Left lung (tissue), 10 donors: Measurements from ENCODE around the gene SIMC1. TPM values are rescaled to one million over a fixed set of nuclear protein-coding genes. Genes with fewer than 3 reads are reported as not detected.

ENCODE experiments used
- ATAC-seq: fragments of 200-7000 bp; cut with Tn5 transposase; one replicate; pipeline ENCODE4 v1.9.1; 2020; ENCODE audit warnings: moderate library complexity
- DNase-seq, 4 donors: peaks; one replicate each; pipeline ENCODE4 v3.0.0-alpha.2; 2013 to 2020
- H3K27ac ChIP-seq, 2 donors: fragments of 200-600 bp; sonication (generic) in 1 of 2; one replicate each; pipeline versions ENCODE4 v1.5.0 to v1.8.0; 2020 to 2021
- H3K27me3 ChIP-seq, 2 donors: fragments of 200-600 bp; sonication (generic) in 1 of 2; one replicate each; pipeline versions ENCODE4 v1.5.0 to v1.8.0; 2020 to 2021
- H3K36me3 ChIP-seq, 2 donors: fragments of 200-600 bp; sonication (generic) in 1 of 2; one replicate each; pipeline versions ENCODE4 v1.5.0 to v1.8.0; 2020 to 2021
- H3K4me1 ChIP-seq, 2 donors: fragments of 200-600 bp; one replicate each; pipeline ENCODE4 v1.8.0; 2021
- H3K4me3 ChIP-seq, 2 donors: fragments of 200-600 bp; sonication (generic) in 1 of 2; one replicate each; pipeline versions ENCODE4 v1.5.0 to v1.8.0; 2020 to 2021; ENCODE audit warnings: mild to moderate bottlenecking in 1 of 2
- H3K9me3 ChIP-seq, 2 donors: fragments of 200-600 bp; sonication (generic) in 1 of 2; one replicate each; pipeline versions ENCODE4 v1.5.0 to v1.8.0; 2020 to 2021
- intact Hi-C, 2 donors: fragments of 100-400 bp; cut with DNase I; formaldehyde crosslinking; loops; one replicate each; pipeline versions ENCODE4 v1.11.2 to v1.14.2; 2022
- polyA plus RNA-seq, 6 donors: library from polyadenylated mRNA; unstranded; fragments of 120-200 nt; gene quantifications; one replicate each; pipeline ENCODE4 v1.2.1, GENCODE V29; 2013; ENCODE audit not compliant: insufficient read length in 6 of 6
- total RNA-seq, 2 donors: library from RNA; stranded (reverse); fragmentation: NEBNext Ultra II Directional; extraction: Animal tissue kit (Norgen Biotek cat#: 25700); gene quantifications; one replicate each; pipeline ENCODE4 v1.2.1, GENCODE V29; 2021
- TF ChIP-seq, protein P1 (sequence below), 2 donors: fragments of 200-600 bp; sonication (generic) in 1 of 2; IDR thresholded peaks; one replicate each; pipeline versions ENCODE4 v1.5.0 to v1.8.0; 2021; ENCODE audit warnings: antibody characterized with exemption in 2 of 2
- donor health status: DM: no; HTN: yes; CAD: no.
- donor health status: DM: no; HTN: no; CAD: no.

The SIMC1 gene
- total and polyA plus RNA-seq, 8 donors, result 13.4 to 31.3 (median 26.0) TPM

DNA sequence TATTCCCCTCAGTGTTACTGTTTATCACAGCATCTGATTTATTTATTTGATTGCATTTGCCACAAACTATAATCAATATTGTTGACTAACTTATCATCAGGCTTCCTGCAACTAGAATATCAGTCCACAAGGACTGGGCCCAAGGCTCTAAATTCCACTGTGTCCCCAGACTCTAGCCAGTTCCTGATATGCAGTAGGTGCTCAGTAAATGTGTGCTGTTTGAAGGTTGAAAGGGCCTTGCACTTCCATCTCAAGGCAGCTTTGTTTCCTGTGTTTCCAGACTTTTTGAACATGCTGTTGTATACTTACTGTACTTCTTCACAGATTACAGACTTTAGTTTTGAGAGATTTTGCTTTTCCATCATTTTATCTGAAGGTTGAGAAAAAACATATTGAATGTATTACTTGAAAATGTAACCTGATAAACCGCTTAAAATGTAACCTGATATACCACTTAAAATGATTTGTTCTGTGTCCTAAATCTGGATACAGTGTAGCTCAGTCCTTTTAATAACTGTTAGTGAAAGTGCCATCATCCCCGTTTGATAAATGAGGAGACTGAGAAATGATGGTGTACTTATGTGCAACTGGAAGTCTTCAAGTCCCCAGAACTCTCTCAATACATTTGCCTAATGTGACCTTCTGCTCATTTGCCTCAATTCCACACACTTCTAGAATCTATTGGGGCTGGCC is 104.7 kb downstream of the SIMC1 start:
- intact Hi-C loops, result no loop called here
- Histone ChIP-seq H3K36me3 (peaks cover 0 to 40% of the 10 kb centered on the region in 2 donors), H3K9me3 (no peaks in the 10 kb centered on the region), H3K27ac (no peak overlapping the region), H3K4me3 (no peak overlapping the region), H3K4me1 (no peaks in the 10 kb centered on the region), H3K27me3 (no peaks in the 10 kb centered on the region)
- ATAC-seq (no peak), DNase-seq (no peak)
- TF ChIP-seq, protein P1, sequence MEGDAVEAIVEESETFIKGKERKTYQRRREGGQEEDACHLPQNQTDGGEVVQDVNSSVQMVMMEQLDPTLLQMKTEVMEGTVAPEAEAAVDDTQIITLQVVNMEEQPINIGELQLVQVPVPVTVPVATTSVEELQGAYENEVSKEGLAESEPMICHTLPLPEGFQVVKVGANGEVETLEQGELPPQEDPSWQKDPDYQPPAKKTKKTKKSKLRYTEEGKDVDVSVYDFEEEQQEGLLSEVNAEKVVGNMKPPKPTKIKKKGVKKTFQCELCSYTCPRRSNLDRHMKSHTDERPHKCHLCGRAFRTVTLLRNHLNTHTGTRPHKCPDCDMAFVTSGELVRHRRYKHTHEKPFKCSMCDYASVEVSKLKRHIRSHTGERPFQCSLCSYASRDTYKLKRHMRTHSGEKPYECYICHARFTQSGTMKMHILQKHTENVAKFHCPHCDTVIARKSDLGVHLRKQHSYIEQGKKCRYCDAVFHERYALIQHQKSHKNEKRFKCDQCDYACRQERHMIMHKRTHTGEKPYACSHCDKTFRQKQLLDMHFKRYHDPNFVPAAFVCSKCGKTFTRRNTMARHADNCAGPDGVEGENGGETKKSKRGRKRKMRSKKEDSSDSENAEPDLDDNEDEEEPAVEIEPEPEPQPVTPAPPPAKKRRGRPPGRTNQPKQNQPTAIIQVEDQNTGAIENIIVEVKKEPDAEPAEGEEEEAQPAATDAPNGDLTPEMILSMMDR (IDR thresholded peaks at IDR 0.05), result no peak

DNA sequence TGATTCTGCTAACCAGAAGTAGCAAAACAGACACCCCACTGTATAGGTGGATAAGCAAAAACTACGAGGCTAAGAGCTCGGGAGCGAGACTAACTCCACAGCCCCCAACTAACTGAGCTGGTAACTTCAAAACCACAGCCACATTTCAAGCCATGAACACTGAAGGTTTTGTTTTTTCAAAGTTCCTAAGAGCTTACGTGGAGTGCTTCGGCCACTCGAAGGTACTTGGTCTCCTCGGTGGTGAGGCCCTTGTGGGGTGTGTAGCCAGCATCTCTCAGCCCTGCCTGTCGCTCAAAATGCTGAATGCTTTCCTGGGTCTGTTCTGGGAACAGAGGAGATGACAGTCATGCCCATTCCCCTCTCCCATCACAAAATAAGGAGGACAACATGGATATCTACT is 112.2 kb downstream of the SIMC1 start:
- ATAC-seq (peak; percentile 95), DNase-seq (peak in 2 of 4 donors; percentile 43 to 74)
- Histone ChIP-seq H3K4me3 (no peak overlapping the region), H3K27ac (no peak overlapping the region), H3K36me3 (peaks cover 0 to 100% of the 10 kb centered on the region in 2 donors), H3K27me3 (no peaks in the 10 kb centered on the region), H3K9me3 (no peaks in the 10 kb centered on the region), H3K4me1 (peaks cover 4% of the 10 kb centered on the region in 2 donors)
- intact Hi-C loops, result no loop called here
- TF ChIP-seq, protein P1 (IDR thresholded peaks at IDR 0.05), result no peak

DNA sequence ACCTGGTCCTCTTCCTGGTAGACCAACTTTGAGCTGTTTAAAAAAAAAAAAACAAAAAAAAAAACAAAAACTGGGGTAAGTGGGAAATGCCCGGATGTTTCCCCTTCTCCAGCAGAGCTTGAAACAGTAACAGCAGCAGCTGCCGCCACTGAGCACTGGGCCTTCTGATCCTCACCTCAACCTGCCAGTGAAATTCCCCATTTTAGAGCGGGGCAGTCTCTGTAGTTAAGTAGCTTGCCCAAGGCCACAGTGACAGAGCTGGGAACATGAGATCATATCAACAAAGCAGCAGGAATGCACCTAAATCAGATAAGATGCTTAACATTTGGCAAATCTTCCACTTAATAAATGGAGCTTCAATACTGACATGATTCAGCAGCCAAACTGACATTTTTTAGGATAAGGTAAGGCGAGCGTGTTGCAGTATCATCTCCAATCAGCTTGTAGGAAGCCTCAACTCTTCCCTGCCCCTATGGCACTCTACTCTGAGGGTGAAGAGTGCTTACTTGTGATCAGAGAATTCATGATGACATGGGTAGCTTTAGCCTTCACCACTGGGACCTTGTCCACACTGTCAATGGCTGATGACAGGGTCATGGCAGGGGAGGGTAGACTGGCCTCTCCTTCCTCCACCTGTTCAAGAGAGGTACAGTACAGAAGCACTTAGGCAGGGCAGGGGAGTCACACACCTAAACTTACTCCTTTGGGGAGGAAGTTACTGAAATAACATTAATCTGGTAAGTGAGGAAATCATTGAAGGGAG is 114.1 kb downstream of the SIMC1 start:
- H3K9me3 ChIP-seq, result no peaks in the 10 kb centered on the region
- no peak for ATAC-seq
- no peak overlapping the region for H3K27ac ChIP-seq
- H3K4me1 ChIP-seq, result peaks cover 4% of the 10 kb centered on the region in 2 donors
- no peak overlapping the region for H3K4me3 ChIP-seq
- DNase-seq, result peak in 1 of 4 donors; percentile 9
- H3K27me3 ChIP-seq, result no peaks in the 10 kb centered on the region
- intact Hi-C loops, result no loop called here
- TF ChIP-seq, protein P1 (IDR thresholded peaks at IDR 0.05), result no peak
- peaks cover 0 to 100% of the 10 kb centered on the region in 2 donors for H3K36me3 ChIP-seq

DNA sequence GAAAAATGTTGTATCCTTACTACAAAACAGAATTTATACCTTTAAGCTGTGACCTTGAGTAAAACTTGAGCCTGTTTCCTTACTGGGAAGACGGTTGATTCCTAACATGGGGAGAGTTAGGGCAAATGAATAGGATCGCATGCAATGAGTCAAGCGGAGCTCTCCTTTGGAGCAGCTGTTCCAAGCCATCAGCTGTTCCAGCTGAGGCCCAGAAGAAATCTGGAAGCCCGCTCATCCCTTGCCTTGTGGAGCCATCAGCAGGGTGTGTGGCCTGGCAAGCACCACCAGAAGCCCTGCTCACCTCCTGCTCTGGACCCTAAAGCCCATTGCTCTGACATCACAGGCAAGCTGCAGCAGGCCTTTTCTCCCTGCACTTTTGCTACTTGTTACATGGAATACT is 115.3 kb downstream of the SIMC1 start:
- Histone ChIP-seq H3K9me3 (no peaks in the 10 kb centered on the region), H3K4me3 (no peak overlapping the region), H3K36me3 (peaks cover 0 to 100% of the 10 kb centered on the region in 2 donors), H3K4me1 (peaks cover 4% of the 10 kb centered on the region in 2 donors), H3K27ac (no peak overlapping the region), H3K27me3 (no peaks in the 10 kb centered on the region)
- no peak for ATAC-seq
- no peak for DNase-seq
- intact Hi-C loops, result no loop called here
- TF ChIP-seq, protein P1 (IDR thresholded peaks at IDR 0.05), result no peak
